Activated CD4-positive, alpha-beta memory T cell treated with anti-CD3 and anti-CD28 coated beads for 36 hours (primary cell): ENCODE data around the gene RUVBL1. TPM values are rescaled to one million over a fixed set of nuclear protein-coding genes. Genes with fewer than 3 reads are reported as not detected.

Experiments used
- CTCF ChIA-PET: fragments of 350-600 bp; sonication (Branson Sonifier 250); formaldehyde crosslinking; loops from one replicate; lab custom pipeline; 2021; ENCODE audit warnings: antibody characterized with exemption, inconsistent platforms; lab: Charles Lee
- POLR2A ChIA-PET: fragments of 350-600 bp; sonication (Branson Sonifier 250); formaldehyde crosslinking; loops from one replicate; lab custom pipeline; 2021; ENCODE audit warnings: antibody characterized with exemption; lab: Charles Lee
- DNase-seq: peaks from one replicate; pipeline ENCODE4 v3.0.0-alpha.2; 2020
- H3K27ac Mint-ChIP-seq: one replicate; pipeline ENCODE4 v1.8.0; 2021; ENCODE audit warnings: mixed read lengths
- H3K27me3 Mint-ChIP-seq: one replicate; pipeline ENCODE4 v1.8.0; 2021; ENCODE audit warnings: mixed read lengths
- H3K36me3 Mint-ChIP-seq: one replicate; pipeline ENCODE4 v1.8.0; 2021; ENCODE audit warnings: mixed read lengths
- H3K4me1 Mint-ChIP-seq: one replicate; pipeline ENCODE4 v1.8.0; 2021; ENCODE audit warnings: low read depth, mixed read lengths
- H3K4me3 Mint-ChIP-seq: one replicate; pipeline ENCODE4 v1.8.0; 2021; ENCODE audit warnings: mild to moderate bottlenecking, mixed read lengths
- H3K9me3 Mint-ChIP-seq: one replicate; pipeline ENCODE4 v1.8.0; 2021; ENCODE audit warnings: mixed read lengths
- intact Hi-C: fragments of 100-400 bp; cut with micrococcal nuclease; formaldehyde crosslinking; loops from one replicate; pipeline ENCODE4 v1.15.1; 2023
- total RNA-seq, 2 experiments: library from RNA; stranded (reverse); gene quantifications; one replicate each; pipeline ENCODE4 v1.2.3, GENCODE V29; 2021

The RUVBL1 gene
- total RNA-seq, 2 experiments from 2014 or later, result 81.6 to 87.0 TPM

GRCh38 chr3:128153156-128154041, 29.8 kb upstream of the RUVBL1 start, which contains the start of gene EEFSEC:
EEFSEC (plus strand) TSS chr3:128153481; CDS start chr3:128153508, 27 bp downstream.
- peaks cover 3% of the 10 kb centered on the region for H3K9me3 Mint-ChIP-seq
- H3K4me1 Mint-ChIP-seq, result peaks cover 18% of the 10 kb centered on the region
- H3K27ac Mint-ChIP-seq, result peak within 1 kb of the TSS; percentile 78
- ChIA-PET POLR2A (interaction anchor here (0.8 to 2.8 kb wide), 7 partner anchors 30 to 180 kb away, joined by 3 to 32 read pairs (median 4); partner anchors contain the start of genes RUVBL1 and SEC61A1), CTCF (interaction anchor here (0.8 to 1.8 kb wide), 6 partner anchors 20 to 605 kb away, joined by 3 to 9 read pairs (median 4); partner anchors contain the start of gene RUVBL1)
- H3K27me3 Mint-ChIP-seq, result no peaks in the 10 kb centered on the region
- intact Hi-C loops, result loop anchor here (1.0 to 5.0 kb wide), 4 partner anchors 29 to 481 kb away; partner anchors contain the start of genes ABTB1 and SEC61A1
- peaks cover 13% of the 10 kb centered on the region for H3K36me3 Mint-ChIP-seq
- DNase-seq, result peak; percentile 91
- H3K4me3 Mint-ChIP-seq, result peak within 1 kb of the TSS; percentile 85

DNA sequence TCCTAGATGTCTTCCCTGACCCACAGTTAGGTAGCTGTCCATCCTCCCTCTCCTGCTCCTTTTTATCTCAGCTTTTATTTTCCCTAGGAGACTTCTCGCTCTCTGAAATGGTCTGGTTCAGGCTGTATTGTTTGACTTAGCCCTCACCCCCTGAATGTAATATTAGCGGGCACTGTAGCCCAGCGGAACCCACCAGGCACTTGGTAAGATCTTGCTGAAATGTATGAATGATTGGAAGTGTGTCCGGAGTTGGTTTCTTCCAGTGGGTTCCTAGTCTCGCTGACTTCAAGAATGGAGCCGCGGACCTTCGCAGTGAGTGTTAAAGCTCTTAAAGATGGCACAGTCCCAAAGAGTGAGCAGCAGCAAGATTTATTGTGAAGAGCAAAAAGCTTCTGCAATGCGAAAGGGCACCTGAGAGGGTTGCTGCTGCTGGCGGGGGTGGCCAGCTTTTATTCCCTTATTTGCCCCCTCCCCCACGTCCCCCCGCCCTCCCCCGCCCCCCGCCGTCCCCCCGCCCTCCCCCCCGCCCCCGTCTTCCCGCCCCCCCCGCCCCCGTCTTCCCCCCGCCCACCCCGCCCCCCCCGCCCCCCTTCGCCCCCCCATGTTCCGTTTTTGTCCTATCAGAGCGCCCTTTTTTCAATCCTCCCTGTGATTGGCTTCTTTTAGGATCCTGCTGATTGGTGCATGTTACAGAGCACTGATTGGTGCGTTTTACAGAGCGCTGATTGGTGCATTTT, 29.0 kb upstream of the RUVBL1 start:
- intact Hi-C loops, result loop anchor here (1.0 to 5.0 kb wide), 4 partner anchors 28 to 480 kb away; partner anchors contain the start of genes ABTB1 and SEC61A1
- ChIA-PET CTCF (interaction anchor here (0.8 to 1.8 kb wide), 4 partner anchors 19 to 604 kb away, joined by 3 to 9 read pairs (median 4); partner anchors contain the start of gene RUVBL1), POLR2A (interaction anchor here (0.8 to 2.8 kb wide), 5 partner anchors 30 to 181 kb away, joined by 3 to 32 read pairs (median 4); partner anchors contain the start of gene RUVBL1)
- H3K36me3 Mint-ChIP-seq, result peaks cover 7% of the 10 kb centered on the region
- H3K27ac Mint-ChIP-seq, result peak overlapping the region; percentile 78
- H3K9me3 Mint-ChIP-seq, result peaks cover 3% of the 10 kb centered on the region
- peak overlapping the region; percentile 85 for H3K4me3 Mint-ChIP-seq
- peaks cover 18% of the 10 kb centered on the region for H3K4me1 Mint-ChIP-seq
- no peak for DNase-seq
- no peaks in the 10 kb centered on the region for H3K27me3 Mint-ChIP-seq

GRCh38 chr3:128151758-128152274, 28.2 kb upstream of the RUVBL1 start:
- Mint-ChIP-seq H3K9me3 (peaks cover 3% of the 10 kb centered on the region), H3K36me3 (peaks cover 5% of the 10 kb centered on the region), H3K27ac (no peak overlapping the region), H3K27me3 (no peaks in the 10 kb centered on the region), H3K4me3 (no peak overlapping the region), H3K4me1 (peaks cover 18% of the 10 kb centered on the region)
- intact Hi-C loops, result loop anchor here (2.0 to 5.0 kb wide), 3 partner anchors 40 to 480 kb away; partner anchors contain the start of genes ABTB1 and SEC61A1
- ChIA-PET CTCF (interaction anchor here (1.8 kb wide), 1 partner anchor 28 kb away, joined by 9 read pairs; the partner anchor contains the start of gene RUVBL1), POLR2A (interaction anchor here (2.8 kb wide), 1 partner anchor 29 kb away, joined by 32 read pairs; the partner anchor contains the start of gene RUVBL1)
- DNase-seq, result no peak

DNA sequence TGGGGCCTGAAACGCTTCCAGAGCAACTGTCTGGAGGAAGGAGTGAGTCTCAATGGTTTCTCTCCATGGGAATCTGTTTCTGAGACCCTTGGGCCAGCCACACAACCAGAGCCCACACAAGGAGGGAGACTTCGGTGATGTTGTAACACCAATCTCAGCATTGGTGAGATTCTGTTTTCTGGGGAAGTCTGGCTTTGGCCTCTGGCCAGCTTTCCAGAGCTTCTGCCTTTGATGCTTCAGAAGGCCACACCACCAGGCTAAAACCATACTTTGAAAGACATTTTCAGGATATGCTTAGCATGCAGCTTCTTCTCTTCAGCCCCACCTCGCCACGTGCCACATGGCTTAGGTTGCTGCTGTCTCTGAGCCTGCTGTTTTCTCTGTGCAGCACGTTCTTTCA, 26.0 kb upstream of the RUVBL1 start:
- no peak overlapping the region for H3K4me3 Mint-ChIP-seq
- ChIA-PET POLR2A (no interaction called here), CTCF (interaction anchor here (1.4 kb wide), 1 partner anchor 26 kb away, joined by 4 read pairs; the partner anchor contains the start of gene RUVBL1)
- H3K27me3 Mint-ChIP-seq, result no peaks in the 10 kb centered on the region
- DNase-seq, result no peak
- H3K4me1 Mint-ChIP-seq, result peaks cover 7% of the 10 kb centered on the region
- H3K9me3 Mint-ChIP-seq, result peaks cover 3% of the 10 kb centered on the region
- intact Hi-C loops, result loop anchor here (5.0 kb wide), 2 partner anchors 37 to 477 kb away; partner anchors contain the start of gene ABTB1
- H3K27ac Mint-ChIP-seq, result no peak overlapping the region
- no peaks in the 10 kb centered on the region for H3K36me3 Mint-ChIP-seq

- intact Hi-C loops, result no loop called here
- Mint-ChIP-seq H3K27me3 (no peaks in the 10 kb centered on the region), H3K36me3 (no peaks in the 10 kb centered on the region), H3K4me1 (no peaks in the 10 kb centered on the region), H3K4me3 (no peak overlapping the region), H3K27ac (no peak overlapping the region), H3K9me3 (no peaks in the 10 kb centered on the region)
- no peak for DNase-seq
- CTCF ChIA-PET, result no interaction called here
- POLR2A ChIA-PET, result interaction anchor here (0.6 kb wide), 1 partner anchor 24 kb away, joined by 3 read pairs; no protein-coding TSS in a partner anchor
Measured at GRCh38 chr3:128146201-128146600, 22.6 kb upstream of the RUVBL1 start.

GRCh38 chr3:128145279-128145678, 21.7 kb upstream of the RUVBL1 start:
- H3K27me3 Mint-ChIP-seq, result no peaks in the 10 kb centered on the region
- no peak for DNase-seq
- intact Hi-C loops, result no loop called here
- H3K9me3 Mint-ChIP-seq, result no peaks in the 10 kb centered on the region
- H3K27ac Mint-ChIP-seq, result no peak overlapping the region
- POLR2A ChIA-PET, result no interaction called here
- no peaks in the 10 kb centered on the region for H3K36me3 Mint-ChIP-seq
- no peak overlapping the region for H3K4me3 Mint-ChIP-seq
- CTCF ChIA-PET, result interaction anchor here (1.7 kb wide), 1 partner anchor 12 kb away, joined by 13 read pairs; no protein-coding TSS in a partner anchor
- H3K4me1 Mint-ChIP-seq, result no peaks in the 10 kb centered on the region

- intact Hi-C loops, result no loop called here
- H3K27me3 Mint-ChIP-seq, result no peaks in the 10 kb centered on the region
- H3K27ac Mint-ChIP-seq, result no peak overlapping the region
- ChIA-PET CTCF (interaction anchor here (1.7 kb wide), 1 partner anchor 11 kb away, joined by 13 read pairs; no protein-coding TSS in a partner anchor), POLR2A (no interaction called here)
- H3K36me3 Mint-ChIP-seq, result no peaks in the 10 kb centered on the region
- no peaks in the 10 kb centered on the region for H3K4me1 Mint-ChIP-seq
- H3K4me3 Mint-ChIP-seq, result no peak overlapping the region
- no peak for DNase-seq
- no peaks in the 10 kb centered on the region for H3K9me3 Mint-ChIP-seq
Measured at GRCh38 chr3:128144512-128145187, 21.0 kb upstream of the RUVBL1 start.

- no peaks in the 10 kb centered on the region for H3K27me3 Mint-ChIP-seq
- DNase-seq, result no peak
- intact Hi-C loops, result no loop called here
- POLR2A ChIA-PET, result interaction anchor here (0.7 kb wide), 1 partner anchor 66 kb away, joined by 3 read pairs; no protein-coding TSS in a partner anchor
- no peaks in the 10 kb centered on the region for H3K4me1 Mint-ChIP-seq
- no peaks in the 10 kb centered on the region for H3K36me3 Mint-ChIP-seq
- CTCF ChIA-PET, result no interaction called here
- H3K27ac Mint-ChIP-seq, result no peak overlapping the region
- no peak overlapping the region for H3K4me3 Mint-ChIP-seq
- no peaks in the 10 kb centered on the region for H3K9me3 Mint-ChIP-seq
Measured at GRCh38 chr3:128143496-128143895, 19.9 kb upstream of the RUVBL1 start.

- DNase-seq, result peak; percentile 56
- intact Hi-C loops, result loop anchor here (1.0 to 2.0 kb wide), 2 partner anchors 38 to 559 kb away; no protein-coding TSS in a partner anchor
- ChIA-PET POLR2A (interaction anchor here (0.7 to 1.9 kb wide), 2 partner anchors 10 to 20 kb away, joined by 3 to 9 read pairs; partner anchors contain the start of gene RUVBL1), CTCF (interaction anchor here (0.6 to 3.6 kb wide), 27 partner anchors 10 to 558 kb away, joined by 3 to 97 read pairs (median 4); partner anchors contain the start of genes ABTB1 and RUVBL1)
- H3K4me1 Mint-ChIP-seq, result no peaks in the 10 kb centered on the region
- no peak overlapping the region for H3K4me3 Mint-ChIP-seq
- H3K9me3 Mint-ChIP-seq, result no peaks in the 10 kb centered on the region
- H3K27me3 Mint-ChIP-seq, result peaks cover 1% of the 10 kb centered on the region
- no peak overlapping the region for H3K27ac Mint-ChIP-seq
- H3K36me3 Mint-ChIP-seq, result no peaks in the 10 kb centered on the region
Measured at GRCh38 chr3:128133273-128133883, 9.8 kb upstream of the RUVBL1 start.
